Kidney (tissue), 14 donors: Measurements from ENCODE around the gene LRRC47. TPM values are rescaled to one million over a fixed set of nuclear protein-coding genes. Genes with fewer than 3 reads are reported as not detected.
A peak's percentile ranks its signal among the peaks of the same experiment; 100 is the strongest.

Source experiments
- DNase-seq, 5 donors: peaks; one replicate each; pipeline ENCODE4 v3.0.0-alpha.2; 2013 to 2020
- FAIRE-seq: peaks from 2 replicates; lab custom pipeline; 2012; peaks lifted over from hg19 to GRCh38; lab: Jason Lieb, UNC
- H3K27ac ChIP-seq, 2 donors: one replicate each; pipeline ENCODE4 v1.7.0; 2013; ENCODE audit warnings: low read depth in 2 of 2, low read length in 2 of 2, inconsistent platforms in 1 of 2
- H3K27me3 ChIP-seq: one replicate; pipeline ENCODE4 v1.7.1; 2013; ENCODE audit warnings: low read length, inconsistent platforms; ENCODE audit not compliant: control insufficient read depth, insufficient read depth
- H3K36me3 ChIP-seq, 3 donors: one replicate each; pipeline versions ENCODE4 v1.7.0 to v1.7.1; 2013; ENCODE audit warnings: low read length in 3 of 3, control low read depth in 1 of 3, inconsistent platforms in 1 of 3; ENCODE audit not compliant: insufficient read depth in 3 of 3, control insufficient read depth in 2 of 3
- H3K4me1 ChIP-seq, 3 donors: one replicate each; pipeline versions ENCODE4 v1.7.0 to v1.7.1; 2013; ENCODE audit warnings: low read length in 3 of 3, inconsistent platforms in 1 of 3, low read depth in 1 of 3; ENCODE audit not compliant: control insufficient read depth in 2 of 3, insufficient read depth in 2 of 3
- H3K4me3 ChIP-seq, 3 donors: one replicate each; pipeline versions ENCODE4 v1.7.0 to v1.8.1; 2013; ENCODE audit warnings: low read length in 3 of 3, control low read depth in 1 of 3, inconsistent platforms in 1 of 3
- H3K9ac ChIP-seq, 3 donors: one replicate each; pipeline versions ENCODE4 v1.7.0 to v1.7.1; 2013; ENCODE audit warnings: low read length in 3 of 3, control low read depth in 1 of 3, inconsistent platforms in 1 of 3
- H3K9me3 ChIP-seq, 3 donors: one replicate each; pipeline versions ENCODE4 v1.7.0 to v1.7.1; 2013; ENCODE audit warnings: low read length in 3 of 3, control low read depth in 1 of 3, inconsistent platforms in 1 of 3; ENCODE audit not compliant: control insufficient read depth in 2 of 3, insufficient read depth in 1 of 3
- intact Hi-C: fragments of 100-400 bp; cut with DNase I; formaldehyde crosslinking; loops from one replicate; pipeline ENCODE4 v1.11.1; 2022
- polyA plus RNA-seq: library from polyadenylated mRNA; stranded (reverse); fragments of 350-450 nt; fragmentation: Illumina TruSeq; extraction: RNeasy Lipid Tissue Mini Kit (QIAGEN cat#74804); gene quantifications from one replicate; pipeline ENCODE4 v1.2.3, GENCODE V29; 2014; ENCODE audit warnings: low read depth, low replicate concordance; ENCODE audit not compliant: insufficient read depth
- total RNA-seq: library from RNA; stranded (reverse); fragmentation: NEBNext Ultra II Directional; extraction: Animal tissue kit (Norgen Biotek cat#: 25700); gene quantifications from one replicate; pipeline ENCODE4 v1.2.1, GENCODE V29; 2021
- TF ChIP-seq, protein P1 (sequence below): IDR thresholded peaks from 3 replicates; pipeline ENCODE4 v1.5.1; 2012; ENCODE audit warnings: mild to moderate bottlenecking, moderate library complexity, borderline replicate concordance; ENCODE audit not compliant: insufficient read depth; ENCODE audit errors: extremely low read depth
- donor health status: control.
- donor health status: control.
- donor health status: control.
- donor health status: control.
- donor health status: control.
- donor health status: DM: yes; HTN: yes; CAD: no.
- donor health status: Normal renal cell carcinoma (clear cell type).

LRRC47 gene
- total and polyA plus RNA-seq, 2 donors from 2014 or later = 28.8 to 42.4 TPM

DNA sequence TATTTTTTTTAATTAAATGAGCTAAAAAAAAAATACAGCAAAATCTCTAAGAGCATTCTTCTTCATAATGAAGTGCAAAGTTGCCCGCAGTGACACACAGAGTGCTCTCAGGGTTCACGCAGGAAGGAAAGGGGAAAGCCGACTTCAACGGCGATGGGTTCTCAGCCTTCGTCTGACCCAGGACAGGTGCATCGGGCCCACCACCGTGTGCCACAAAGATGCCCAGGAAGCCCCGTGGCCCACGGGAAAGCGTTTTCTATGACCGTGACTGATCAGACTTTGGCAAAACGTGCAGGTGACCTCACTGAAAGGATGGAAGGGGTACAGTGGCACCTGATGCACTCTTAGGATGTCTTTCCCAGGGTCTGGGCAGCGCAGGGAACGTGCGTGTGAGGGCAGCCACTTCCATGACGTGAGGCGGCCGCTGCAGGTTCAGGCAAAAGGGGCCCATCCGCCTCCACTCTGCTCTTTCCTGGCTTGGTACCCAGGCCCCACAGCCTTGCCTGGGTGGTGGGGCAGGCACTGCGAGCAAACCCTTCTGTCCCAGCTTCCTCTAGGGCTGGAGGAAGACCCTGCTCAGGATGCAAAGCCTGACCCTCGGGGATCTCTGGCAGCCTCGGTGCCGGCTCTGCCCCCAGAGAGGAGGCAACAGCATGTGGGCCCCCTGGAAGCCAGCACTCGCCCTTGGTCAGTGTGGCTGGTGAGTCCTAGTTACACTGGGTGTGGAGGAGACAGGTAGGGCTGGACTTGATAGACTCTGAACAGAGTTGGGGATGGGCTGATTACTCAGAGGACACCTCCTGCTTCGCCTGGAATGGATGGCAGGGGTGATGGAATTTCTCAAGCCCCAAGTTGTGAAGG, 8.3 kb downstream of the LRRC47 start:
- H3K36me3 ChIP-seq = peaks cover 0 to 15% (median 10%) of the 10 kb centered on the region in 3 donors
- DNase-seq (peak in 1 of 5 donors; percentile 53), FAIRE-seq (no peak)
- intact Hi-C loops = no loop called here
- H3K4me3 ChIP-seq = no peak overlapping the region
- no peak overlapping the region for H3K27ac ChIP-seq
- TF ChIP-seq, protein P1, sequence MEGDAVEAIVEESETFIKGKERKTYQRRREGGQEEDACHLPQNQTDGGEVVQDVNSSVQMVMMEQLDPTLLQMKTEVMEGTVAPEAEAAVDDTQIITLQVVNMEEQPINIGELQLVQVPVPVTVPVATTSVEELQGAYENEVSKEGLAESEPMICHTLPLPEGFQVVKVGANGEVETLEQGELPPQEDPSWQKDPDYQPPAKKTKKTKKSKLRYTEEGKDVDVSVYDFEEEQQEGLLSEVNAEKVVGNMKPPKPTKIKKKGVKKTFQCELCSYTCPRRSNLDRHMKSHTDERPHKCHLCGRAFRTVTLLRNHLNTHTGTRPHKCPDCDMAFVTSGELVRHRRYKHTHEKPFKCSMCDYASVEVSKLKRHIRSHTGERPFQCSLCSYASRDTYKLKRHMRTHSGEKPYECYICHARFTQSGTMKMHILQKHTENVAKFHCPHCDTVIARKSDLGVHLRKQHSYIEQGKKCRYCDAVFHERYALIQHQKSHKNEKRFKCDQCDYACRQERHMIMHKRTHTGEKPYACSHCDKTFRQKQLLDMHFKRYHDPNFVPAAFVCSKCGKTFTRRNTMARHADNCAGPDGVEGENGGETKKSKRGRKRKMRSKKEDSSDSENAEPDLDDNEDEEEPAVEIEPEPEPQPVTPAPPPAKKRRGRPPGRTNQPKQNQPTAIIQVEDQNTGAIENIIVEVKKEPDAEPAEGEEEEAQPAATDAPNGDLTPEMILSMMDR = no peak
- H3K27me3 ChIP-seq = no peaks in the 10 kb centered on the region
- H3K4me1 ChIP-seq = peaks cover 0 to 2% (median 0%) of the 10 kb centered on the region in 3 donors
- no peaks in the 10 kb centered on the region for H3K9me3 ChIP-seq
- H3K9ac ChIP-seq = no peak overlapping the region

- Histone ChIP-seq H3K4me3 (no peak overlapping the region), H3K4me1 (peaks cover 0 to 2% (median 0%) of the 10 kb centered on the region in 3 donors), H3K9ac (no peak overlapping the region), H3K27me3 (no peaks in the 10 kb centered on the region), H3K27ac (no peak overlapping the region), H3K9me3 (no peaks in the 10 kb centered on the region), H3K36me3 (peaks cover 2 to 20% (median 14%) of the 10 kb centered on the region in 3 donors)
- intact Hi-C loops = no loop called here
- peak in 1 of 5 donors; percentile 57 for DNase-seq
- no peak for FAIRE-seq
- TF ChIP-seq, protein P1 = no peak
Measured at GRCh38 chr1:3787349-3787715, 9.0 kb downstream of the LRRC47 start.

DNA sequence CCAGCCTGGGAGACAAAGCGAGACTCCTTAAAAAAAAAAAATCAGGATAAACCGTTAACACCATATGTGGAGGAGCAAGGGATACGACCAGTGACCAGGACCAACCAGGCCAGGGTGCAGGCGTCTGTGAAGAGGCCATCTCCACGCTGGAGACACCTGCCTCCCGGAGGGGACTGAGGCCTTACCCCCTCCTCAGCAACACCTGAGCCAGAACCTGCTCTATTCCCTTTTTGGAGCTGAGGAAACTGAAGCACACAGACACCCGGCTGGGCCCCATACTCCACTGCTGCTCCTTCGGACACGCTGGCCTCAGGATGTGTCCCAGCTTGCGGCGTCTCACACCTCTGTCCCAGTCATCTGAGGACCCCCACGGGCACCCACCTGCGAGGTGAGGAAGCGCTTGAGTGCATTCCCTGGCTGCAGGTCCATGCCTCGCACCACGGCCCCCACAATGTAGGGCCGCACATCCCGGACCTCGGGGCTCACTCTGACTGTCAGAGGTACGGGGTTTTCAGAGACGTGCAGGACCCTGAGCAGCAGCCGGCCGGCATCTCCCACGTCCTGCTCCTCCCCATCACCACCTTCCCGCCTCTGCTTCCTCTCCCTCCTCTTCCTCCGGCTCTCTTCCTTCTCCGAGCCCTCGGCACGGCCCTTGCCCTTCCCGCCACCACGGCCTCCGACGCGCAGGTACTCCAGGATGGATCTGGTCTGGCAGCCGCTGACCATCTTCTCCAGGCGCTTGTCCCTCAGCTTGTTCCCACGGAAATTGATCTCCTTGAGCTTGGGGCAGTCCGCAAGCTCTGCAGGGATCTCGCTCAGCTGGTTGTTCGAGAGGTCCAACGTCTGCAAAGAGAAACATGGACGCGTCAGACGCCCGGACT, 9.6 kb downstream of the LRRC47 start:
- Histone ChIP-seq H3K27ac (no peak overlapping the region), H3K36me3 (peaks cover 2 to 23% (median 16%) of the 10 kb centered on the region in 3 donors), H3K9ac (no peak overlapping the region), H3K4me1 (peaks cover 0 to 2% (median 0%) of the 10 kb centered on the region in 3 donors), H3K4me3 (no peak overlapping the region), H3K9me3 (no peaks in the 10 kb centered on the region), H3K27me3 (no peaks in the 10 kb centered on the region)
- TF ChIP-seq, protein P1 = no peak
- intact Hi-C loops = no loop called here
- FAIRE-seq = no peak
- no peak for DNase-seq
